ENCODE measurements around the gene ELAVL1.

ELAVL1 gene

GRCh38 chr19:7985481-7985911 is 19.9 kb downstream of the ELAVL1 start:
- no peak for DNase-seq (ENCODE audit: low read depth)

GRCh38 chr19:7983995-7984837 is 21.2 kb downstream of the ELAVL1 start:
- no peak for DNase-seq (ENCODE audit: low read depth)

GRCh38 chr19:7983286-7983950 is 22.0 kb downstream of the ELAVL1 start:
- DNase-seq (ENCODE audit: low read depth) = no peak

GRCh38 chr19:7982651-7983099 is 22.8 kb downstream of the ELAVL1 start:
- DNase-seq (ENCODE audit: low read depth) = no peak

- DNase-seq (ENCODE audit: low read depth) = no peak
Measured at GRCh38 chr19:7982103-7982502, 23.3 kb downstream of the ELAVL1 start.

GRCh38 chr19:7981661-7982060 is 23.8 kb downstream of the ELAVL1 start:
- DNase-seq (ENCODE audit: low read depth) = no peak

- no peak for DNase-seq (ENCODE audit: low read depth)
Measured at GRCh38 chr19:7981199-7981598, 24.2 kb downstream of the ELAVL1 start.

GRCh38 chr19:7980635-7981121 is 24.8 kb downstream of the ELAVL1 start:
- no peak for DNase-seq (ENCODE audit: low read depth)

- DNase-seq (ENCODE audit: low read depth) = no peak
Measured at GRCh38 chr19:7980168-7980567, 25.3 kb downstream of the ELAVL1 start.

GRCh38 chr19:7979559-7979958 is 25.9 kb downstream of the ELAVL1 start:
- DNase-seq (ENCODE audit: low read depth) = no peak

GRCh38 chr19:7979011-7979410 is 26.4 kb downstream of the ELAVL1 start:
- no peak for DNase-seq (ENCODE audit: low read depth)

- DNase-seq (ENCODE audit: low read depth) = no peak
Measured at GRCh38 chr19:7978179-7978825, 27.1 kb downstream of the ELAVL1 start.

- no peak for DNase-seq (ENCODE audit: low read depth)
Measured at GRCh38 chr19:7977723-7978040, 27.8 kb downstream of the ELAVL1 start.

- no peak for DNase-seq (ENCODE audit: low read depth)
Measured at GRCh38 chr19:7977021-7977722, 28.3 kb downstream of the ELAVL1 start.

- no peak for DNase-seq (ENCODE audit: low read depth)
Measured at GRCh38 chr19:7976461-7976860, 29.0 kb downstream of the ELAVL1 start.

- DNase-seq (ENCODE audit: low read depth) = no peak
Measured at GRCh38 chr19:7975037-7975436, 30.4 kb downstream of the ELAVL1 start.

- no peak for DNase-seq (ENCODE audit: low read depth)
Measured at GRCh38 chr19:7973883-7974282, 31.6 kb downstream of the ELAVL1 start.

- no peak for DNase-seq (ENCODE audit: low read depth)
Measured at GRCh38 chr19:7971553-7972520, 33.6 kb downstream of the ELAVL1 start.

- DNase-seq (ENCODE audit: low read depth) = no peak
Measured at GRCh38 chr19:7970716-7971448, 34.6 kb downstream of the ELAVL1 start.

GRCh38 chr19:7969555-7969939 is 35.9 kb downstream of the ELAVL1 start:
- no peak for DNase-seq (ENCODE audit: low read depth)
